ENCODE results near the gene SMAP1.

GRCh38 chr6:70823651-70824050 lies 156.0 kb downstream of the SMAP1 start:
- TF ChIP-seq POLR2A (IDR thresholded peaks at IDR 0.05) (no peak), CTCF (IDR thresholded peaks at IDR 0.05) (no peak)

Measured in adrenal gland (tissue), 5 donors.